HCT116 (cell line): ENCODE measurements around the gene HS6ST3. TPM values are rescaled to one million over a fixed set of nuclear protein-coding genes. Genes with fewer than 3 reads are reported as not detected.

Source experiments
- ATAC-seq: fragments of 200-7000 bp; cut with Tn5 transposase; 2 replicates; pipeline ENCODE4 v1.9.1; 2020; ENCODE audit warnings: mild to moderate bottlenecking, moderate library complexity
- BruUV-seq: library from RNA; stranded (reverse); fragments of 400-500 nt; replicated peaks from 2 replicates; lab custom pipeline; 2021; lab: Mats Ljungman, UMichigan
- CTCF ChIA-PET: fragments of 300-600 bp; sonication (Branson Sonifier 250); formaldehyde crosslinking; loops from one replicate; lab custom pipeline; 2021; ENCODE audit warnings: antibody characterized with exemption; lab: Charles Lee
- POLR2A ChIA-PET: fragments of 300-600, 350-600 bp; sonication (Branson Sonifier 250); formaldehyde crosslinking; loops from one replicate; lab custom pipeline; 2021; ENCODE audit warnings: antibody characterized with exemption; lab: Charles Lee
- RAD21 ChIA-PET, 2 experiments: fragments of 300-600 bp; sonication (Branson Sonifier 250); formaldehyde crosslinking; loops; one replicate each; lab custom pipeline; 2023; ENCODE audit warnings: low total read pairs in 2 of 2; ENCODE audit not compliant: uncharacterized antibody in 2 of 2, unreplicated experiment in 2 of 2, low non-redundant PET in 1 of 2; lab: Charles Lee
- DNase-seq: peaks from one replicate; pipeline ENCODE4 v3.0.0-alpha.2; 2010; ENCODE audit warnings: low read depth, low spot score
- H2AFZ ChIP-seq: fragments of 200-600 bp; shearing (Covaris generic), sonication (generic); 2 replicates; pipeline ENCODE4 v1.6.1; 2017; ENCODE audit warnings: low read depth, mixed run types, mixed read lengths, antibody characterized with exemption, low read length; ENCODE audit not compliant: poor library complexity, severe bottlenecking
- H3K27ac ChIP-seq: 2 replicates; pipeline ENCODE4 v1.5.1; 2012; ENCODE audit warnings: low read depth, low read length
- H3K27me3 ChIP-seq: fragments of 200-600 bp; sonication (generic); 2 replicates; pipeline ENCODE4 v1.6.1; 2016; ENCODE audit warnings: mixed run types, low read length, mixed read lengths; ENCODE audit not compliant: insufficient read depth
- H3K36me3 ChIP-seq, 2 experiments: fragments of 200-500 bp in 1 of 2; fragments of 200-600 bp in 1 of 2; sonication (Bioruptor generic) in 1 of 2; sonication (generic) in 1 of 2; 2 replicates each; pipeline versions ENCODE4 v1.5.1 to v1.6.1; 2014 to 2016; ENCODE audit warnings: low read length in 2 of 2, inconsistent platforms in 1 of 2, mixed read lengths in 1 of 2, mixed run types in 1 of 2; ENCODE audit not compliant: insufficient read depth in 2 of 2, control insufficient read depth in 1 of 2
- H3K4me1 ChIP-seq, 2 experiments: fragments of 200-600 bp in 1 of 2; sonication (generic) in 1 of 2; 2 replicates each; pipeline versions ENCODE4 v1.5.1 to v1.6.1; 2012 to 2017; ENCODE audit warnings: low read length in 2 of 2, inconsistent platforms in 1 of 2, mild to moderate bottlenecking in 1 of 2, mixed read lengths in 1 of 2, mixed run types in 1 of 2, moderate library complexity in 1 of 2; ENCODE audit not compliant: insufficient read depth in 2 of 2, control insufficient read depth in 1 of 2
- H3K4me2 ChIP-seq: fragments of 200-600 bp; sonication (generic); 2 replicates; pipeline ENCODE4 v1.6.1; 2017; ENCODE audit warnings: mixed run types, low read length, mixed read lengths
- H3K4me3 ChIP-seq, 2 experiments: fragments of 200-600 bp in 1 of 2; sonication (generic) in 1 of 2; replicated peaks in 1 of 2; 2 replicates each; pipeline ENCODE4 v1.5.1; 2011 to 2016; ENCODE audit warnings: low read length in 2 of 2, control low read depth in 1 of 2, low read depth in 1 of 2, mild to moderate bottlenecking in 1 of 2, mixed read lengths in 1 of 2, mixed run types in 1 of 2
- H3K79me2 ChIP-seq: fragments of 200-600 bp; sonication (generic); 2 replicates; pipeline ENCODE4 v1.6.1; 2017; ENCODE audit warnings: mild to moderate bottlenecking, mixed run types, low read length, moderate library complexity, mixed read lengths; ENCODE audit not compliant: insufficient read depth
- H3K9ac ChIP-seq: fragments of 200-600 bp; sonication (generic); 2 replicates; pipeline ENCODE4 v1.6.1; 2016; ENCODE audit warnings: low read length, mixed read lengths
- H3K9me2 ChIP-seq: fragments of 200-600 bp; sonication (generic), shearing (Covaris generic); 2 replicates; pipeline ENCODE4 v1.6.1; 2017; ENCODE audit warnings: mixed run types, mild to moderate bottlenecking, moderate library complexity; ENCODE audit not compliant: insufficient read depth
- H3K9me3 ChIP-seq, 2 experiments: fragments of 200-500 bp in 1 of 2; fragments of 200-600 bp in 1 of 2; sonication (Bioruptor generic) in 1 of 2; sonication (generic) in 1 of 2; 2 replicates each; pipeline ENCODE4 v1.6.1; 2014 to 2017; ENCODE audit warnings: low read length in 2 of 2, mixed read lengths in 2 of 2, inconsistent platforms in 1 of 2, low read depth in 1 of 2, mild to moderate bottlenecking in 1 of 2, mixed run types in 1 of 2, moderate library complexity in 1 of 2; ENCODE audit not compliant: control insufficient read depth in 1 of 2, insufficient read depth in 1 of 2
- H4K20me1 ChIP-seq: fragments of 200-600 bp; sonication (generic), shearing (Covaris generic); 2 replicates; pipeline ENCODE4 v1.6.1; 2017; ENCODE audit warnings: mixed run types, mild to moderate bottlenecking, moderate library complexity; ENCODE audit not compliant: insufficient read depth
- CBX3 ChIP-seq: IDR thresholded peaks from 2 replicates; pipeline ENCODE4 v1.6.1; 2012; ENCODE audit warnings: low read depth
- CEBPB ChIP-seq: IDR thresholded peaks from 2 replicates; pipeline ENCODE4 v1.6.1; 2012; ENCODE audit warnings: low read depth
- EGR1 ChIP-seq: IDR thresholded peaks from 2 replicates; pipeline ENCODE4 v1.6.1; 2012; ENCODE audit warnings: low read depth
- ELF1 ChIP-seq: IDR thresholded peaks from 2 replicates; pipeline ENCODE4 v1.6.1; 2012; ENCODE audit warnings: low read depth, borderline replicate concordance
- EZH2 ChIP-seq: fragments of 200-600 bp; sonication (generic); IDR thresholded peaks from 2 replicates; pipeline ENCODE4 v1.6.1; 2017; ENCODE audit warnings: antibody characterized with exemption, mixed run types
- EZH2phosphoT487 ChIP-seq: fragments of 200-600 bp; IDR thresholded peaks from 2 replicates; pipeline ENCODE4 v1.6.1; 2018; ENCODE audit warnings: antibody characterized with exemption, borderline replicate concordance
- JUND ChIP-seq: IDR thresholded peaks from 2 replicates; pipeline ENCODE4 v1.6.1; 2012
- POLR2AphosphoS5 ChIP-seq: IDR thresholded peaks from 2 replicates; pipeline ENCODE4 v1.6.1; 2011; ENCODE audit warnings: mild to moderate bottlenecking, low read depth, low read length, moderate library complexity
- SIN3A ChIP-seq: IDR thresholded peaks from 2 replicates; pipeline ENCODE4 v1.6.1; 2012; ENCODE audit warnings: low read depth
- SP1 ChIP-seq: IDR thresholded peaks from 2 replicates; pipeline ENCODE4 v1.6.1; 2012; ENCODE audit warnings: low read depth
- SRF ChIP-seq: IDR thresholded peaks from 2 replicates; pipeline ENCODE4 v1.6.1; 2012; ENCODE audit warnings: low read depth
- YY1 ChIP-seq: IDR thresholded peaks from 2 replicates; pipeline ENCODE4 v1.6.1; 2011; ENCODE audit warnings: low read length, low read depth, moderate library complexity, mild to moderate bottlenecking; ENCODE audit not compliant: insufficient replicate concordance; ENCODE audit errors: extremely low read depth
- ZNF274 ChIP-seq: fragments of 200-500 bp; sonication (Bioruptor generic); IDR thresholded peaks from 2 replicates; pipeline ENCODE4 v1.6.1; 2014; ENCODE audit warnings: mild to moderate bottlenecking, low read depth, low read length, inconsistent platforms
- intact Hi-C: fragments of 100-400 bp; cut with micrococcal nuclease; formaldehyde crosslinking; loops from 2 replicates; pipeline ENCODE4 v1.10.0; 2022
- total RNA-seq: library from RNA; stranded (reverse); gene quantifications from one replicate; pipeline ENCODE4 v1.2.1, GENCODE V29; 2021; ENCODE audit not compliant: unreplicated experiment
- TF ChIP-seq, protein P1 (sequence below): IDR thresholded peaks from 2 replicates; pipeline ENCODE4 v1.6.1; 2012
- TF ChIP-seq, protein P2 (sequence below), 3 experiments: fragments of 200-600 bp in 1 of 3; sonication (generic) in 1 of 3; IDR thresholded peaks in 2 of 3; conservative IDR thresholded peaks in 1 of 3; 2 replicates each; pipeline ENCODE4 v1.5.1; 2012 to 2017; ENCODE audit warnings: low read depth in 2 of 3, low read length in 2 of 3, antibody characterized with exemption in 1 of 3, borderline replicate concordance in 1 of 3, control low read depth in 1 of 3, mild to moderate bottlenecking in 1 of 3, mixed read lengths in 1 of 3, mixed run types in 1 of 3, moderate library complexity in 1 of 3; ENCODE audit not compliant: insufficient read depth in 1 of 3
- TF ChIP-seq, protein P3 (sequence below): IDR thresholded peaks from 2 replicates; pipeline ENCODE4 v1.6.1; 2011; ENCODE audit warnings: mild to moderate bottlenecking, low read length, moderate library complexity; ENCODE audit not compliant: insufficient replicate concordance; ENCODE audit errors: extremely low read depth
- TF ChIP-seq, protein P4 (sequence below): IDR thresholded peaks from 2 replicates; pipeline ENCODE4 v1.6.1; 2012

Gene HS6ST3
- total RNA-seq, 1 experiment from 2014 or later = 0.10 TPM

DNA sequence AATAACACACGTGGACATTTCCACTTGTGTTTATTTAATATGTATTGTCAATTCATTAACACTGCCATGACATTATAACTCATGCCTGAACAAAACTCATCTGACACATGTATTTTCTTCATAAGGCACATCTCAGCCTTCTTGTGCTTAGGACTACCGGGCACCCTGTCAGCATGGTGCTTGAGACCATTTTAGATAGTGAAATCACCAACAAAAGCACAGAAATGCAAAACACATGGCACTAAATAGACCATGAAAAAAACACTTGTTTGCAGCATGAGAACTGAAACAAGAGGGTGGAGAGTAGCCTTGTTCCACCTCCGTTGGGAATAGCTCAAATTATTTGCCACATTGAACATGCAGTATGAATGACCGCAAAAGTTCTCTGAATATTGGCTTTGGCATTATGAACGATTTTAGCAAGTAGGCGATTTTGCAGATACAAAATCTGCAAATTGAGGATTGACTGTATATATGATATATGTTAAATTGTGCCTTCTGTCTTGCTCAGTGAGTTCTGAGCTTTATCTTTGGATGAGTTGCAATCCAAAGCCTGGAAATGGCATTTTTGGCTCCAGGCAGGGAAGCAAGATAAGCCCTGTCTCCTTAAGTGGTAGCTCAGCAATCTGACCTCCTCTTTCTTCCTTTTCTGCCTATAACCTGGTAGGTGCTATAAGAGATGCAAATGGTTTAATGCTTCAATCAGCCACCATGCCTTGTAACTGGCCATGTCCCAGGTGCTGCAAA lies 328.2 kb downstream of the HS6ST3 start (continued):
- TF ChIP-seq POLR2AphosphoS5 (no peak), YY1 (no peak), JUND (no peak), CBX3 (no peak), EGR1 (no peak), SIN3A (no peak), SP1 (no peak), EZH2 (no peak)

DNA sequence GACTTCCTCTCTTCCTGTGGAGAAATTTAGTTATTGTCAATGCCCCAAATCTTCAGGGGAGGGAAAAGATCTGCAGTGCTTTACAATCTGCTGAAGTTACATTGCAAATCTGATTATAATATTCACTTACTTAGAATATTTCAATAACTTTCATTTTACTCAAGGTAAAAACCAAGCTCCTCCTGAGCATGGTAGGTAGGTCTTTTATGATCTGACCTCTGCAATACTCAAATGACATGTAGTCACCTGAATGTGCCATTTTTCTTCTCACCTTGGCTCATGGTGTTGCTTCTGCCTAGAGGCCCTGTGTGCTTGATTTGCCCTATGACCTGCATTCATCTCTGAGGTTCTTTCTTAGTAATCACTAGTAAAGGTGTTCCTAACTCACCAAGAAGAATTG lies 331.4 kb downstream of the HS6ST3 start:
- Histone ChIP-seq H3K36me3 (no peaks in the 10 kb centered on the region), H4K20me1 (no peaks in the 10 kb centered on the region), H3K27ac (no peak overlapping the region)
- RAD21 ChIA-PET = no interaction called here
- TF ChIP-seq YY1 = no peak
- TF ChIP-seq SRF = no peak
- TF ChIP-seq EGR1 = no peak
- TF ChIP-seq, protein P1, sequence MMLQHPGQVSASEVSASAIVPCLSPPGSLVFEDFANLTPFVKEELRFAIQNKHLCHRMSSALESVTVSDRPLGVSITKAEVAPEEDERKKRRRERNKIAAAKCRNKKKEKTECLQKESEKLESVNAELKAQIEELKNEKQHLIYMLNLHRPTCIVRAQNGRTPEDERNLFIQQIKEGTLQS = no peak
- TF ChIP-seq, protein P2, sequence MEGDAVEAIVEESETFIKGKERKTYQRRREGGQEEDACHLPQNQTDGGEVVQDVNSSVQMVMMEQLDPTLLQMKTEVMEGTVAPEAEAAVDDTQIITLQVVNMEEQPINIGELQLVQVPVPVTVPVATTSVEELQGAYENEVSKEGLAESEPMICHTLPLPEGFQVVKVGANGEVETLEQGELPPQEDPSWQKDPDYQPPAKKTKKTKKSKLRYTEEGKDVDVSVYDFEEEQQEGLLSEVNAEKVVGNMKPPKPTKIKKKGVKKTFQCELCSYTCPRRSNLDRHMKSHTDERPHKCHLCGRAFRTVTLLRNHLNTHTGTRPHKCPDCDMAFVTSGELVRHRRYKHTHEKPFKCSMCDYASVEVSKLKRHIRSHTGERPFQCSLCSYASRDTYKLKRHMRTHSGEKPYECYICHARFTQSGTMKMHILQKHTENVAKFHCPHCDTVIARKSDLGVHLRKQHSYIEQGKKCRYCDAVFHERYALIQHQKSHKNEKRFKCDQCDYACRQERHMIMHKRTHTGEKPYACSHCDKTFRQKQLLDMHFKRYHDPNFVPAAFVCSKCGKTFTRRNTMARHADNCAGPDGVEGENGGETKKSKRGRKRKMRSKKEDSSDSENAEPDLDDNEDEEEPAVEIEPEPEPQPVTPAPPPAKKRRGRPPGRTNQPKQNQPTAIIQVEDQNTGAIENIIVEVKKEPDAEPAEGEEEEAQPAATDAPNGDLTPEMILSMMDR (IDR thresholded peaks at IDR 0.05 in 2 of 3, conservative IDR thresholded peaks at IDR 0.05 in 1 of 3; ENCODE audit: borderline replicate concordance in 1 of 3, insufficient read depth in 1 of 3, low read depth in 2 of 3, low read length in 2 of 3) = no peak
- no peak for TF ChIP-seq CEBPB
- TF ChIP-seq, protein P3, sequence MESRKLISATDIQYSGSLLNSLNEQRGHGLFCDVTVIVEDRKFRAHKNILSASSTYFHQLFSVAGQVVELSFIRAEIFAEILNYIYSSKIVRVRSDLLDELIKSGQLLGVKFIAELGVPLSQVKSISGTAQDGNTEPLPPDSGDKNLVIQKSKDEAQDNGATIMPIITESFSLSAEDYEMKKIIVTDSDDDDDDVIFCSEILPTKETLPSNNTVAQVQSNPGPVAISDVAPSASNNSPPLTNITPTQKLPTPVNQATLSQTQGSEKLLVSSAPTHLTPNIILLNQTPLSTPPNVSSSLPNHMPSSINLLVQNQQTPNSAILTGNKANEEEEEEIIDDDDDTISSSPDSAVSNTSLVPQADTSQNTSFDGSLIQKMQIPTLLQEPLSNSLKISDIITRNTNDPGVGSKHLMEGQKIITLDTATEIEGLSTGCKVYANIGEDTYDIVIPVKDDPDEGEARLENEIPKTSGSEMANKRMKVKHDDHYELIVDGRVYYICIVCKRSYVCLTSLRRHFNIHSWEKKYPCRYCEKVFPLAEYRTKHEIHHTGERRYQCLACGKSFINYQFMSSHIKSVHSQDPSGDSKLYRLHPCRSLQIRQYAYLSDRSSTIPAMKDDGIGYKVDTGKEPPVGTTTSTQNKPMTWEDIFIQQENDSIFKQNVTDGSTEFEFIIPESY = no peak
- TF ChIP-seq ELF1 = no peak
- TF ChIP-seq, protein P4, sequence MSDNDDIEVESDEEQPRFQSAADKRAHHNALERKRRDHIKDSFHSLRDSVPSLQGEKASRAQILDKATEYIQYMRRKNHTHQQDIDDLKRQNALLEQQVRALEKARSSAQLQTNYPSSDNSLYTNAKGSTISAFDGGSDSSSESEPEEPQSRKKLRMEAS = no peak
- no peak for TF ChIP-seq CBX3
- TF ChIP-seq EZH2phosphoT487 = no peak
- no peak for TF ChIP-seq ZNF274
- TF ChIP-seq, all 23 proteins: peak for 0
- no TSS peak for BruUV-seq
- Histone ChIP-seq H3K79me2 (no peaks in the 10 kb centered on the region), H3K4me1 (no peaks in the 10 kb centered on the region), H3K27me3 (0 out of 2 replicates have a peak, but pooled peaks cover 4% of the 10 kb centered on the region), H3K4me2 (no peak overlapping the region), H3K9me3 (no peaks in the 10 kb centered on the region), H2AFZ (no peak overlapping the region), H3K9me2 (no peaks in the 10 kb centered on the region), H3K9ac (no peak overlapping the region), H3K4me3 (no peak overlapping the region)
- POLR2A ChIA-PET = no interaction called here
- DNase-seq = no peak
- CTCF ChIA-PET = no interaction called here
- intact Hi-C loops = no loop called here
- no peak for ATAC-seq
